Astrocyte of the spinal cord (primary cell): Measurements from ENCODE around the gene SMAD7.

Experiments used
- DNase-seq: peaks from one replicate; pipeline ENCODE4 v3.0.0; 2011; ENCODE audit warnings: low read depth, low spot score
- H3K4me3 ChIP-seq: 2 replicates; pipeline ENCODE4 v1.5.1; 2011; ENCODE audit warnings: low read depth, mild to moderate bottlenecking, low read length, moderate library complexity
- in situ Hi-C: cut with HindIII; loops from 2 replicates; pipeline ENCODE4 v1.10.0; 2017; ENCODE audit warnings: low sequenced_read_pairs
- TF ChIP-seq, protein P1 (sequence below): IDR thresholded peaks from 2 replicates; pipeline ENCODE4 v1.5.1; 2012; ENCODE audit warnings: low read depth, mild to moderate bottlenecking, low read length, inconsistent platforms

Gene SMAD7

DNA sequence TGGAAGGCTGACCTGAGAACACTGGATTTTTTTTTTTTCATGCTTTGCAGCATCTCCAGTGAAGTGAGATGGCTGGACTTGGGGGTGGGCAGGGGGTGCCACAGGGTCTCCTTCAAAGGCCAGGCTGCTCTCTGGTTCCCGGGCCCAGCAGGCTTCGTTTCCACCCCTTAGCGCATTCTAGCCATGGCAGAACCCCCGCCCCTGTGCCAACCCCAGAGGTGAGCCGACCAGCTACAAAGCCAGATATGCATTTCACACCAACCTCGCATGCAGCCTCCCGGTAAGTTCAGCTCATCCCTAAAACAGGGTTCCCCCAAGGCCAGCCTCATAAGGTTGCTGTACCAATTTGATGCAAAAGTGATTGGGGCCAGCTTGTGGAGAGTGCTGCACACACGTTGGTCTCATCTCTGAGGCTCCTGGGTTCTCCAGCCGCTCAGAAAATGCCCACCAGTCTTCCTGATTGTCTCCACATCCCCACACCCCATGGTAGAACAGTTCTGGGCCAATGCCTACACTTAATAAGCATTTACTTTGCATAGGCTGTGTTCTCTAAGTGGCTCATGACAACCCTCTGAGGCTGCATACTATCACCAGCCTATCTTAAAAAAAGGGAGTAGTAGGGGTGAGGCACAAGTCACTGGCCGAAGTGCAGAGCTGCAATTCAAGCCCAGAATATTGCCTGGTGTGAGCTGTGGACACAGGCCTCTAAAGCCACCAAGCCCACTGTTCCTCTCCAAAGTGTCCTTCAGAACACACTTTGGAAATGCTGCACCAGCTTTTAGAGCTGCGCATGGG, 23.3 kb downstream of the SMAD7 start:
- TF ChIP-seq, protein P1, sequence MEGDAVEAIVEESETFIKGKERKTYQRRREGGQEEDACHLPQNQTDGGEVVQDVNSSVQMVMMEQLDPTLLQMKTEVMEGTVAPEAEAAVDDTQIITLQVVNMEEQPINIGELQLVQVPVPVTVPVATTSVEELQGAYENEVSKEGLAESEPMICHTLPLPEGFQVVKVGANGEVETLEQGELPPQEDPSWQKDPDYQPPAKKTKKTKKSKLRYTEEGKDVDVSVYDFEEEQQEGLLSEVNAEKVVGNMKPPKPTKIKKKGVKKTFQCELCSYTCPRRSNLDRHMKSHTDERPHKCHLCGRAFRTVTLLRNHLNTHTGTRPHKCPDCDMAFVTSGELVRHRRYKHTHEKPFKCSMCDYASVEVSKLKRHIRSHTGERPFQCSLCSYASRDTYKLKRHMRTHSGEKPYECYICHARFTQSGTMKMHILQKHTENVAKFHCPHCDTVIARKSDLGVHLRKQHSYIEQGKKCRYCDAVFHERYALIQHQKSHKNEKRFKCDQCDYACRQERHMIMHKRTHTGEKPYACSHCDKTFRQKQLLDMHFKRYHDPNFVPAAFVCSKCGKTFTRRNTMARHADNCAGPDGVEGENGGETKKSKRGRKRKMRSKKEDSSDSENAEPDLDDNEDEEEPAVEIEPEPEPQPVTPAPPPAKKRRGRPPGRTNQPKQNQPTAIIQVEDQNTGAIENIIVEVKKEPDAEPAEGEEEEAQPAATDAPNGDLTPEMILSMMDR: no peak
- in situ Hi-C loops: no loop called here
- H3K4me3 ChIP-seq: no peak overlapping the region
- DNase-seq: no peak

DNA sequence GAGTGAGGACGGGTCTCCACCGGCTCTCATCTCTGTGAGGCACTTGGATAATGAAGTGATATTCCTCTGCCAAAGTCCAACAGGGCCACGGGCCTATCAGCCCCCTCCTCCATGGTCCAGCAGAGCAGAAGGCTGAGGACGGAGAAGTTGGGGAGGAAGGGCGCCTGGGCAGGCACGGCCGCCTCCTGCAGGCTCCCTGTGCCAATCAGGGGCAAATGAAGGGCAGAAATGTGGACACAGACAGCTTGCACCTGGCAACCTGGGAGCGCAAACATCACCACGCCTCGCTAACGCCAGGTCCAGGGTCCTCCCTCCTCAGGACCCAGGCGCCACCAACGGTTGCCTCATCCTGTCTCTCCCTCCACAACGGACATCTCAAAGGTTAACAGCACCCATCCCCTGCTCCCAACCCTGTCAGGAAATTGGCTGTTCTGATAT, 24.3 kb downstream of the SMAD7 start:
- no peak for DNase-seq
- TF ChIP-seq, protein P1: no peak
- no peak overlapping the region for H3K4me3 ChIP-seq
- in situ Hi-C loops: no loop called here

DNA sequence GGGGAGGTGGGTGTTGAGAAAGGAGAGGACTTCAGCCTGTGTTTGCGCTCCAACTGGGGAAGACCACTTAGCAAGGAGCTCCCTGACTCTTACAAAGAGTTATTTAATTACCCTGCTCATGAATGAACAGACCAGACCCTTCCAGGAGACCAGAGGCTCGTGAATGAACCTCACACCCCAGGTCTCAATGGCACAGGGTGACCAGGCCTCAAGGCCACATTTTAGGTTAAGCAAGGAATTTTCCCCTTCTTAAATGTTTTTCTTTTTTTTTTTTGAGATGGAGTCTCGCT, 25.3 kb downstream of the SMAD7 start:
- in situ Hi-C loops: no loop called here
- no peak for DNase-seq
- no peak overlapping the region for H3K4me3 ChIP-seq
- TF ChIP-seq, protein P1: no peak

DNA sequence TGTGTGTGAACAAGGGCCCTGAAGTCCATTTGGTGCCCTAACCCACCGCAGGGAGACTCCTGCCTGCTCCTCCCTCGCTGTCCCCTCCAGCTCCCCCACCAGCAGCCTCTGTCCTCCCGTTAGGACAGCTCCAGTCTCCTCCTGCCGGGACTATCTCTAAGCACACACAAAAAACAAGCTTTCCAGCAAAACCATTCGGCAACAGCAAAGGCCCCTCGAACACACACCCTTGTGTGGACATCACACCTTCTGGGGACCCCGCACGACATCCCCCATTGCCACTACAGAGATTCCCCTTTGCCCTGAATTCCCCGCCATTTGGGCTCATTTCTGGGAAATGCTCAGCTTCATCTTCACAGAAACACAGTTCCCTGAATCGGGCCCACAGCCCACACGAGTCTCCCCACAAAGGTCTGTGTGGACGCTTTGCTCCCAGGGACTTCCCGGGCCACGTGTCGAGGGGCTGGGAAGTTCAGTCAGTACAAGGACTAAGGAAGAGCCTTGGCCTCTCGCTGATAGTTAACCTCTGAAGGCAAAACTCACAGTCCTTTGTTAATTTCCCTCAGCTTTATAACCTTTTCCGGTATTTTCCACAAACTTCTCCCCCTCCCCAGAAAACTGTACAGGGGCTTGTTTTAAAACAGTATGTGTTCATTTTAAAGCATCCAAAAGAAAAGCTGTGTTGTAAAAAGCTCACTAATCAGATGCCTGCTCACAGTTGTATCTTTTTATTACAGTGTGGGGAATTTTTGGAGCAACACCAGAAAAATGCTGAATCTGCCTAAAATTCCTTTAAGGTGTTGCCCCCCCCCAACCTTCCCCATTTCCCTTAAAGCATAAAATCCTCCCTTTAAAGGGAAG, 25.9 kb downstream of the SMAD7 start:
- DNase-seq: no peak
- TF ChIP-seq, protein P1: peak; percentile 6
- H3K4me3 ChIP-seq: no peak overlapping the region
- in situ Hi-C loops: no loop called here

DNA sequence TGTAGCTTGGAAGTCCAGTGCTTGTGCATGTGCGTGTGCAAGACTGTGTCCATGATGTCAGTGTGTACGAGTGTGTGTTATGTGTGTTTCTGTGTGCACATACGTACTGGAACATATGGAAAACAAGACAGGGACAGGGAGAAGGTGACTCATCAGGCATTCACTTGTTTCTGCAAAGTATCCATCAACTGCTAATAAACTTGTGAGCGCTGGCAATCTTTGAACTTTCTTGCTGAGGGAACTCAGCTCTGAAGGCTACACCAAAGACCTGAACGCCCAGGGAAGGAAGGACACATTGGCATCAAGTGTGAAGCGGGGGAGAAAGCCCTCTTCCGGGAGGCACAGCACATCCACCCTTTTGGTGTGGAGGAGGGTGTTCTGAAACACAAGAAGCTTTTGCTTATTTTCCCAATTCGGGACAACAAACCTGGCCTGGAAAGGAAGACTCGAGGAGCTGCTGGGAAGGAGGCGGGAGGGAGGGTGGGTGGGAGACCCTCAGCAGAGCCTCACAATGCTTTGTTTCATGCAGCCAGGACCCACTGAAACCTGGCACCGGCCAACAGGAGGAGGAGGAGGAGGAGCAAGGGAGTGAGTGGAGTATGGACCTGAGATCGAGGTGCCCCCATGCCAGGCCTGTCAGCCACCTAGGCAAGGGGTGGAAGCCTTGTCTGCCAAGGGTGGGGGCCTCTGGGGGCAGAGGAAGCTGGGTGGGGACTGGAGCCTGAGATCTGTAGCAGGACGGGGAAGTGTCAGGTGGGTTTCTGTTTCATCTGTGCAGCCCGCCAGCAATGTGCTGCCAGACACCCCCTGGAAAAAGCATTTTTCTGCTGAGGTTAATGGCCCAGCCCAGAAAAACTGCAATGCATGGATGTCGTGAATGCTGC, 26.8 kb downstream of the SMAD7 start:
- TF ChIP-seq, protein P1: no peak
- DNase-seq: peak; percentile 66
- H3K4me3 ChIP-seq: no peak overlapping the region
- in situ Hi-C loops: no loop called here
